EL (cell line): Measurements from ENCODE around the gene SYT15.
"Not testable (repeated sequence)": the region's sequence is repeated elsewhere in the genome, so short reads cannot be mapped to it uniquely, and the experiment has no call there.

Experiments used
- DNase-seq: peaks from one replicate; pipeline ENCODE4 v3.0.0-alpha.2; 2016

Gene SYT15

DNA sequence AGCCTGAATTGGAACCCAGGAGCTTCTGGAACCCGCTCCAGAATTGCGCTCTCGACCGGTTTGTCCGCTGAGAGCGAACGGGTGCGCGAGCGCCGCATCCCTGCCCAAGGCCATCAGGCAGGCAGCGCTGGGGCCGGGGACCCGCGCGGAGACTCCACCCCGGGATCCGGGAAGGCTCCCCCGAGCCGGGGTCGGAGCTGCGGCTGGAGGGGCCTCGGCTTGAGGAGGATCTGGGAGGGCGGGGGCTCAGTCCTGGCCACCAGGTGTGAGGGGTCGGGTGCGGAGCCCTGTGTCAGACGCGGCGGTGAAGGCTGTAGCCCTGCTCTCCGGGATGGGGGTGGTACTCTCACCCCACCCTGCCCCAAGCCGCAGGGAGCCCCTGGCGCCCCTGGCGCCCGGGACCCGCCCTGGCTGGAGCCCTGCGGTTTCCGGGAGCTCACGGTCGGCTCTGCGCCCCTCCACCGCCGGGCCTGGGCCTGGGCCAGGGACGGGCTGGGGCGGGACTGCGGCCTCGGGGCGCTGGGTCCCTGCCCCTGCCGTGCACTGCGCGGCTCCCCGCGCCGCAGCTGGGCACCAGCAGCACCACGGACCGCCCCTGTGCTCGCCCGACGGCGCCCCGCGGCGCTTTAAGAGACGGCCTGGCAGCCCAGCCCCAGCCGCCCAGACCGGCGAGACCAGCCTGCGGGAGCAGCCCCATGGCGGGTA is at the start of gene SYT15:
Gene SYT15, plus strand, starts transcription at position 655 of the 705 bp plus-strand sequence. Its CDS starts 41 bp downstream, at position 696.
- not testable (repeated sequence) for DNase-seq

DNA sequence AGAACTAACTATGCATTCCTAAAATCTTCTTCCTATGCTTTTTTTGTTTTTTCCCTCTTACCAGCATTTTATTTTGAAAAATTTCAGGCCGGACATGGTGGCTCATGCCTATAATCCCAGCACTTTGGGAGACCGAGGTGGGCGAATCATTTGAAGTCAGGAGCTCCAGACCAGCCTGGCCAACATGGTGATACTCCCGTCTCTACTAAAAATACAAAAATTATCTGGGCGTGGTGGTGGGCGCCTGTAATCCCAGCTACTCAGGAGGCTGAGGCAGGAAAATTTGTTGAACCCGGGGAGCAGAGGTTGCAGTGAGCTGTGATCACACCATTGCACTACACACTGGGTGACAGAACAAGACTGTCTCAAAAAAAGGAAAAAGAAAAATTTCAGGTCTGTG is 49.2 kb upstream of the SYT15 start:
- DNase-seq: not testable (repeated sequence)

DNA sequence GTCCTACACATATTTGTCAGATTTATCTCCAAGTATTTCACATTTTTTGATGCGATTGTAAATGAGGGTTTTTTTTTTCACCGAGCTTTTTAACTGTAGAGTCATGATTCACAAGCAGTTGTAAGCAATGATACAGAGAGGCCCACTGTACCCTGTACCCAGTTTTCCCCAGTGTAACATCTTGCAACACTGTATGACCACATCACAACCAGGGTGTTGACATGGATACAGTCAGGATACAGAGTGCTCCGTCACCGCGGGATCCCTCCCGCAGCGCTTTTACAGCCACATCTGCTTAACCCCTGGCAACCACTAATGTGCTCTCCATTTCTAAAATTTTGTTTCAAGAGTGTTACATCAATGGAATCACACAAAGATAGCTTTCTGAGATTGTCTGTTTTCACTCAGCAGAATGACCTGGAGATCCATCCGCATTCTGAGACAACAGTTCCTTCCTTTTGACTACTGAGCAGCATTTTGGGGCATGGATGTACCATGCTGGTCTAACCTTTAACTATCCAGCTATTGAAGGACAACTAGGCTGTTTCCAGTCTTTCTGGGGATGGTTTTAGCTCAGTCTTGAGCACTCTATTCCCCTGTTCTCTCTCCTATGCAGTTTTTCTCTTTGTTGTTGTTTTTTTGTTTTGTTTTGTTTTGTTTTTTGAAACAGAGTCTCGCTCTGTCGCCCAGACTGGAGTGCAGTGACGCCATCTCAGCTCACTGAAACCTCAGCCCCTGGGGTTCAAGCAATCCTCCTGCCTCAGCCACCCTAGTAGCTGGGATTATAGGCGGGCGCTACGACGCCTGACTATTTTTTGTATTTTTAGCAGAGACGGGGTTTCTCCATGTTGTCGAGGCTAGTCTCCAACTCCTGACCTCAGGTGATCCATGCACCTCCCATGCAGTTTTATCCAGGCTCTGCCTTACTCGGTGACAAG is 48.4 kb upstream of the SYT15 start:
- DNase-seq: peak; percentile 80

DNA sequence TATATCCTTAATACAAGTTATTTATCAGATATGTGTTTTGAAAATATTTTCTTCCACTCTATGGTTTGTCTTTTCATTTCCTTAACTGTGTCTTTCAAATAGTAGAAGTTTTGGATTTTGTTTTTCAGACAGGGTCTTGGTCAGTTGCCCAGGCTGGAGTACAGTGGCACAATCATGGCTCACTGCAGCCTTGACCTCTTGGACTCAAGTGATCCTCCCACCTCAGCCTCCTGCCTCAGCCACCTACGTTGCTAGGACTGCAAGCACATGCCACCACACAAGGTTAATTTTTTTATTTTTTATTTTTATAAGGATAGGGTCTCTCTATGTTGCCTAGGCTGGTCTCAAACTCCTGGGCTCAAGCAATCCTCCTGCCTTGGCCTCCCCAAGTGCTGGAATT is 46.7 kb upstream of the SYT15 start:
- DNase-seq: not testable (repeated sequence)

DNA sequence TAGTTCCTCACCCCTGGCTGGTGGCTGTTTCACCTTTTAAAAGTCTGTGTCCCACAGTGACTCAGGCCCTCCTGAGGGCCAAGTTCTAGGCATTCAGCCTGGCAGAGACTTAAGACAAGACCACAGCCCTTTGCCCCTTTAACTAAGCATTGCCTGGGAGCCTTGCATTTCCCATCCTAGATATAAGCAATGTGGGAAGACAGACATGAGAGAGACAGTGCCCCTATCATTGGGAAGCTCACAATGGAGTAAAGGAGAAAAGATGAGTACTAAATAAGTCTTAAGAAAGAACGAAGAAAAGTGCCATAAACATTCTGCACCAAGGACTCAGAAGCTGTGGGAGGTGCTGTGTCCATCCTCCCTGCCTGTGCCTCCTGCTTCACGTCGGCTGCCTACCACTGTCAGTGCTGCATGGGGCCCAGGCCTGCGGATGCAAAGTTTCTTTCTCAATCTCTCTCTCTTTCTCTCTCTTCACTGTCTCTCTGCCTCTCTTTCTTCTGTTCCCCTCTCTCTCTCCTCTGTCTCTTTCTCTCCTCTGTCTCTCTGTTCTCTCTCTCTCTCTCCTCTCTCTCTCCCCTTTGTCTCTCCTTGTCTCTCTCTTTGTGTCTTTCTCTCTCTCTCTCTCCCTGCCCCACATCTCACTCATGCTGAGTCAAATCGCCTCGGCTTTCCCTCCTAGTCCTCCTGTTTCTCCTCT is 44.0 kb upstream of the SYT15 start:
- DNase-seq: no peak

DNA sequence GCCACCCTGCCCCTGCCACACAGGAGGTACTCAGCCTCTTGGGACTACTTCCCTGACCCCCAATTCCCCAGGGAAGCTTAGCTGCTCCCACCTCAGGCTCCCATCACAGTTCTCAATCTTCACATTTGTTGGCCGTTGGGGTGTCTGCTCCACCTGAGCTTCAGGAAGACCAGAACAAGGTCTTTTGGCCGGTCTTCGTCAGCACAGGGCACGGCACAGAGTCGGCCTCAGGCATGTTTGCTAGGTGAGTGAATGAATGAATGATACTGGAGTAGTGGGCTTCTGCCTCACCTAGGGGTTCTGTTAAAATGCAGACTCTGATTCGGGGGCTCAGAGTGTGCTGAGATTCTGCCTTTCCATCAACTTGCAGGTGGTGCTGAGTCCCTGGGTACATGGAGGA is 42.8 kb upstream of the SYT15 start:
- no peak for DNase-seq

DNA sequence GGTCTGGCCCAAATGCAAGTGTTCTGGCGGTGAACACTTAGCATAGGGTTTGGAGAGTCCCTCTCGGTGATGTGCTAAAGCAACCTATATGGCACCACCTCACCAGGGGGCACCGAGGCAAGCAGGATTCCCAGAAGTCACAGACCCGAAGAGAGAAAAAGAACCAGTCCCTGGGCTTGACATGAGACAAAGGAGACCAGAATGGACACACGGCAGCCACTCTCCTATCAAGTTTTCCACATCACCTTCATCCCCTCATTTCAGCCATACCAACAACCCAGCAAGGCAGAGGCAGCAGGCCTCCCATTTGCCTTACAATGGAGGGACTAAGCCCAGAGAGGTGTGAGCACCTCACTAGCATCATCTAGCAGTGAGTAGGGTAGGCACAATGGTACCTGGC is 42.1 kb upstream of the SYT15 start:
- DNase-seq: no peak

DNA sequence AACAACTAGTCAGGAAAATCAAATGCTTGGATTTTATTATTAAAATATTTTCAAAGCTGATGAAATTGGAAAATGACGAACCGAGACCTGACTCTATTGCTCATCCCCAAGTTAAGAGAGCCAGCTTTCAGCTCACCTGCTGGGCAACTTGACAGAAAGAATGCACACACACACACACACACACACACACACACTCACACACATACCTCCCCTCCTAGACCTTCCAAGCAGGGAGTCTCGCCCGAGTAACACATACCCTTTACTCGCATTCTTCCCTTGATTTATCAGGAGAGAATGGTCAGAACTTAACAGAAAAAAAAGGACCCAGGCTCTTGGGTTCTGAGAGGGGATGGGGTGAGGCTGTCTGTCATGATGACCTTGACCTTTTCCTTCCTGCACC is 41.6 kb upstream of the SYT15 start:
- no peak for DNase-seq

DNA sequence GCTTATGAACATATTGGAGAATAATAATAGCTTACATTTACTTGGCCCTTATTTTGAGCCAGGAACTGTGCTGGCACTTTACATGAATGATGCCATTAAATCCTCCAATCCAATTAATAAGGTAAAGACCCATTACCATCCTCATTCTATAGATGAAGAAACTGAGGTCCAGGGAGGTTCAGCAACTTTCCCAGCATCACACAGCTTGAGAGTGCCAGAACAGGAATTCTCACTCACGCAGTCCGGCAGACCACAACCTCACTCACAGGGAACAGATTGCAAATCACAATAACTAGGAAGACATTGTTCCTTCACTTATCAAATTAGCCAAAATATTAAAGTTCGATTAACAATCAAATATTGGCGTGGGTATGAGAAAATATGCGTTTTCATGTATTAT is 40.8 kb upstream of the SYT15 start:
- no peak for DNase-seq

DNA sequence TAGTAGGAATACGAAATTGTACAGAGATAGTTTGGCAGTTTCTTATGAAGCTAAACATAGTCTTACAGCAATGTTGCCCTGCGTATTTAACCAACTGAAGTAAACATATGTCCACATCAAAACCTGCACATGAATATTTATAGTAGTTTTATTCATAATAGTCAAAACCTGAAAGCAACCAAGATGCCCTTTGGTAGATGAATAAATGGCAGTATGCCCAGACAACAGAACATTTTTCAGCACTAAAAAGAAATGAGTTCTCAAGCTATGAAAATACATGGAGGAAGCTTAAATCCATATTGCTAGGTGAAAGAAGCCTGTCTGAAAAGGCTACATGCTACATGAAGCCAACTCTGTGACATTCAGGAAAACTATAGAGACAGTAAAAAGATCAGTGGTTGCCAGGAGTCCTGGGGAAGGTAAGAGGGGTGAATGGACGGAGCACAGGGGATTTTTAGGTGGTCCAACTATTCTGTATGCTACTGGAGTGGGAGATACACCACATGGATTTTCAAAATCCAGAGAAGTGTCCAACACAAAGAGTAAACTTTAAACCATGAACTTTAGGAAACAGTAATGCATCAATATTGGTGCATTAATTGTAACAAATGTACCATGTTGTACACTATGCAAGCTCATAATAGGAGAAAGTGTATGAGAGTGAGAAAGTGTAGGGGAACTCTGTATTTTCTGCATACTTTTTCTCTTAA is 40.1 kb upstream of the SYT15 start:
- no peak for DNase-seq

DNA sequence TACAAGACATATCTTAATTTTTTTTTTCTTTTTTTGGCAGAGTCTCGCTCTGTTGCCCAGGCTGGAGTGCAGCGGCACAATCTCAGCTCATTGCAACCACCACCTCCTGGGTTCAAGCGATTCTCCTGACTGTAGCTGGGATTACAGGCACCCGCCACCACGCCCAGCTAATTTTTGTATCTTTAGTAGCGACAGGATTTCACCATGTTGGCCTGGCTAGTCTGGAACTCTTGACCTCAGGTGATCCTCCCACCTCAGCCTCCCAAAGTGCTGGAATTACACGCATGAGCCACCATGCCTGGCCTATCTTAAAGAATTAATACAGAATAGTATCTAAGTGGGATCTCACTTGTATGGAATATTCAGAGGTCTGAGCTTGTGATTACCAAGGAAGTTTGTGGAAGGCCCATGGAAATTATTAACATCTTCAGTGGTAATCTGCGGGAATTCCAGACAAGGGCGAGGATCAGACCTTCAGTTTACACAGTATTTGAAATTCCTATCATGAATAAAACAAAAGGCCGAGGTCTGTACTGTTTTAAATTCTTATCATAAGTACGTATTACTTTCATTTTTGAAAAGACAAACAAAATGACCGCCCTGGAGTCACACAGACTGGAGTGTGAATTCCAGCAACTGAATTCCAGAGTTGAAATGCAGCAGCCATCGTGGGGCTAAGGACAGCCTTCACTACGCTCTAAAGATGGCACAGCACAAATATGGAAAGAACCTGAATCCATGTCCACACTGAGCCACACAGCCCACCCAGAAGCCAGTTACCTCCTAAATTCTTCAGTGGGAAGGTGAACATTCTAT is 39.1 kb upstream of the SYT15 start:
- peak; percentile 81 for DNase-seq

DNA sequence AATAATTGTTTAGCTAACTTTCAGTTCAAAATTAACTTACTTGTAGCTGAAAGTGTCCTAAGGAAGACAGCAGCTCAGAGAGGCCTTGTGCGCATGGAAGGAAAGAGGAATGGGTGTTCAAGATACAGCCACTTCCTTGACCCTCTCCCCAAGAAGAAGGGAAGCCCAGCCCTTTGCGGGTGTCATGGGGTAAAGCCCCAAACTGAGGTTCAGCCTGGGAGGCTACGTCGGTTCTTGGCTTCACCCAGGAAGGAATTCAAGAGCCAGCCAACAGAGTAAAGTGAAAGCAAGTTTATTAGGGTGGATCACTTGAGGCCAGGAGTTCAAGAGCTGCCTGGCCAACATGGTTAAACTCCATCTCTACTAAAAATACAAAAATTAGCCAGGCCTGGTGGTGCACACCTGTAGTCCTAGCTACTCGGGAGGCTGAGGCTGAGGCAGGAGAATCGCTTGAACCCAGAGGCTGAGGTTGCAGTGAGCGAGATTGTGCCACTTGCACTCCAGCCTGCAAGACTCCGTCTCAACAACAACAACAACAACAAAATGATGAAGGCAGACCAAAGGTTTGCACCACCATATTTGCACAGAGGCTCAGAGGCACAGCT is 38.4 kb upstream of the SYT15 start:
- DNase-seq: no peak

DNA sequence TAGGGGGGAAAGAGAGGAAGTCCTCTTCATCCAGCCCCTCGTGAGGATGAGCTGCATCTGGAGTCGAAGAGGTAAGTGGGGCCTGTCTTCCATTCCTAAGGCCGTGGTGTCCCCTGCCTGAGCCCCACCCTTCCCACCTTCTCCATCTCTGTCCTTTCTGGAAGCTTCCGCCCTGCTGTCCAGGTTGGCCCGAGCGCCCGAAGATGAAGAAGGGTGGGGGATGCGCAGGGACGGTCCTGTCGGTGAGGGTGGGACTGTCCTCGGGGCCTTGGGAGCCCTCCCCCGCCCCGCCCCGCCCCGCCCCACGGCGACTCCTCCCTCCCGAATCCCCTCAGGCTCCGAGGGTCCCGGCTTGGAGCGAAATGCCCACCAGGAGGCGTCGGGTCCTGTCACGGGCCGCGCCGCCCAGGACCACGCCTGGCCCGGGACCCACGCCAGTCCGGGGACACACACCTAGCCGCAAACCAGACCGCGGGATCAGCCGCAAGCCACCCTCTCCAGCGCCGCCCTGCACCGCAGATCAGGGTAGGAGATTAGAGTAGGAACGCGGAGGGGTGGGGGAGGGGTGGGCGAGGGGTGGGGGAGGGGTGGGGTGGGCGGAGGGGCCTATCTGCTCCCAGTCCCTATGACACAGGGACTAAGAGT is 37.8 kb upstream of the SYT15 start:
- DNase-seq: no peak

DNA sequence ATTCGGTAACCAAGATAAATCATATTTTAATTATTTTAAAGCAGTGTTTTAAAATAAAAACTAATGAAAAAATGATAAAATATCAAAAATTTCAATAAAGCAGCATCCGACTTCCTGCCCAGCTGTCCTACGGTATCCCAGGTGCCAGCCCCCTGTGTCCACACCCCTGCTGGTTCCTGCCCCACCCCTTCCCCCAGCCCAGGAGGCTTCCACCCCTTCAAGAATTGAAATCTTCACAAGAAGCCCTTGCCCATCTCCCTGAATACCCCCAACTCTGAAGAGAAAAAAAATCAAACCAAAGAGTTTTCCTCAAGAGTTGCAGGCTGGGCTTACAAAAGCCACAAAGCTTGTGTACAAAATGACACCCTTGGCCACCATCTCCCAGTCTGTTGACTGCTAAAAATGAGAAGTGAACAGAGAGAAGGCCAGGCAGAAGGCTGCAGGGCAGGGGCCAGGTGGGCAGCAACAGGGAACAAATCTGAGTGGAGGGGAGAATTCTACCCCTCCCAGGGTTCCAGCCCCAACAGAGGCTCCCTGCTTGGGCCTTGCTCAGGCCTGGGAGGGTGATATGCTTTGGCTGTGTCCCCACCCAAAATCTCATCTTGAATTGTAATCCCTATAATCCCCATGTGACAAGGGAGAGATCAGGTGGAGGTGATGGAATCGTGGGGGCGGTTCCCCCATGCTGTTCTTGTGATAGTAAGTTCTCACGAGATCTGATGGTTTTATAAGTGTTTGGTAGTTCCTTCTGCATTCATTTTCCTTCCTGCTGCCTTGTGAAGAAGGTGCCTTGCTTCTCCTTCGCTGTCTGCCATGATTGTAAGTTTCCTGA is 37.0 kb upstream of the SYT15 start:
- DNase-seq: no peak

DNA sequence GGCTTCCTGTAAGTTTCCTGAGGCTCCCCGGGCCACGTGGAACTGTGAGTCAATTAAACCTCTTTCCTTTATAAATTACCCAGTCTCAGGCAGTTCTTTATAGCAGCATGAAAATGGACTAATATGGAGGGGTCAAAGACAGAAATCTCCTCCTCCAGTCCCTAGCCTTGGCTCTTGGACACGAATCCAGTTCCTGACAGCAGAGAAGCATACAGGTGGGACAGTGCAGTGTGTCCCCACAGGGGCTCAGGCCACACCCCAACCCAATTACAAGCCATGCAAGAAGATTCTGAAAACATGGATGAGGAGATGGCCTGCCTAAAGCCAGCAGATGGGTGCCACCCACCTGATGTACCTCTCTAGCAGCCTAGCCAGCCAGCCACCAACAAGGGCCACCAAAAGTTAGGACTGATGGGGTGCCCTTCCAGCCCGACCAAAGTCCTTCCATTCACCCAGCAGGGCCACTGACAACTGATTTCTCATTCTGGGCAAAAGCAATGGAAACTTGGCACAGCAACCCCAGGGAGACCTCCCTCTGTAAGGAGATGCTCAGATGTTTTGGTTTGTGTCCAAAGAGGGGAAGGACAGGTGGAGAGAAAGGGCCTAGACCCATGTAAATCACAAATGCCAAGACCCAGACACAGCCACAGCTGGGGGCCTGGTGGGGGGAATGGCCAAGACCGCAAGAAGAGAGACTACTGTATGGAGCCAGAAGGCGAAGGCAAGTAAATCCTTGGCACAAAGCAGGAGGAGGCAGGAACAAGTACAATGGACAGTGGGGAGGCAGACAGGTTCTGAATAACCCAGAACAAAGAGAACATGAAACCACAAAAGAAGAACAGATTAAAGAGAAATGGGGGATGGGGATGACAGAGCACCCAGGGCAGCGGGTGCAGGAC is 36.1 kb upstream of the SYT15 start:
- no peak for DNase-seq

DNA sequence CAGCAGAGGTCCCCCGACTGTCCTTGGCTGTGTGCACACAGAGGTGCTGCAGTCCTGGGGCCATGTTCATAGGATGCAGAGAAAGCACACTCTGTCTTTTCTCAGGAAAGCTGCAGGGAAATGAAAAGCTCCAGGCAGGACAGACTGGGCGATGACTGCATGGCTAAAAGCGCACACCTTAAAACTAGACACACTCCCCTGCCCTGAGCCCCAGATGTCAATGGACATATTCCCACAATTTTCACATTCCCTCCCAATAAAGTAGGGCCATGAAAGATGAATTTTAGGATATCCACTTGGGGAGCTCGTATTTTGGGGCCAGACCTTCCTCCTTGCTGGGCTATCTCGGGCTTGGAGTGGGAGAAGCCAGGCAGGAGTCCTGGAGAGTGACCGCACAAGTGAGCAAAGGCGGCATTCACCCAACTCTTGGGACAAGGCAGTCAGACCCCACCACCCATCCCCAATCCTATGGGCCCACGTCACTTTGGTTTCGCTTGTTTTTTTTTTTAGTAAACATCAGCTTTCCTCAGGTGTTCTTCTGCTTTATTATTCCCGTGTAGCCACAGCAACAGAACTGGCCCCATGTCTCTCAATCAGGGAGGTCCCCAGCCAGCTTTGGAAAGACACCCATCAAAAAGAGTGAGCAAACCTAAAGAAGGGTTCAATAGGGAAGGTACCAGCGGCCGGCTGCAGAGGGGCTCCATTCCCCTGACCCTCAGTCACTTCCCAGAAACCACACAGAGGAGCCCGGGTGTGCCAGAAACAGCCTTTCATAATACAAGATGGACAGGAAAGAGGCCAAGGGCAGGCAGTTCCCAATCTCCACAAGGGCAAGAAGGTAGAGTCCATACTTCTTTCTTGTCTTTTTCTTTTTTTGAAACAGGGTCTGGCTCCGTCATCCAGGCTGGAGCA is 35.2 kb upstream of the SYT15 start:
- no peak for DNase-seq

DNA sequence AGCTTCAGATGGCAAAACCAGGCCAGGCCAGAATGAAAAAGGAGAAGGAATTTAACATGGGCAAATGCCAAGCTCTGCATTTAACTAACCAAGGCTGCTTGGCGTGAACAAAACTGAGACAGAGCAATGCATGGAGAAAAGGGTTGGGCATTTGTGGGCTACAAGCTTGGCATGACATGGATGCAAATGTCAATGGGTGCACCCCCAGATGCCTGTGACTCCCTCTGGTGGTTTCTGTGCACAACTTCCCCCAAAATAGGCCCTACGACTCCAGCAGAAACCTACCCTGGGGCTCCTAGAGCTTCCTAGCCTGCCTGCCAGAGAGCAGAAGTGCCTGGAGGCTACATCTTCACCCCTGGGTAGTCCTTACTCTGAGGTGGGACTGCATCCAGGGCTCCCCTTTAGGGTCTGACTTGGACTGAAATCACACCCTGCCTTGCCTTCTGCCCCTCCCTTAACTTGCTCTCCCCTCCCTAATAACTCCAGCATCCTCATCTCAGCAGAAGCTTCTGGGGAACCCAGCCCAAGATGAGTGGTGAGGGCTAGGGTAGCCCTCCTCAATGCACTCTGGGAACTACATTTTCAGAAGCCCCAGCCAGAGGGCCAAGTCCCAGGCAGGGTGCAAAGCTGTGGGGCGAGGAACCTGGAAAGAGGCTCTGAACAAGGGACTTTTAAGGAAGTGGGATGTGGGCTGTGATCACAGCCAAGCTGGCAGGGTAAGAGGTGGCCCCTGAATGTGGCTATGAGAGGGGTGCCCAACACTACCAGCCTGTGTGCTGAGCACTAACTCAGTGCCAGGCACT is 33.7 kb upstream of the SYT15 start:
- DNase-seq: peak; percentile 61
